Right forelimb (tissue), 1 donor: ENCODE data around the gene PFKL.

Source experiments
- DNase-seq: peaks from one replicate; pipeline ENCODE4 v3.0.0-alpha.2; 2018

PFKL gene

GRCh38 chr21:44366586-44367211, 66.8 kb downstream of the PFKL start:
- peak; percentile 29 for DNase-seq

DNA sequence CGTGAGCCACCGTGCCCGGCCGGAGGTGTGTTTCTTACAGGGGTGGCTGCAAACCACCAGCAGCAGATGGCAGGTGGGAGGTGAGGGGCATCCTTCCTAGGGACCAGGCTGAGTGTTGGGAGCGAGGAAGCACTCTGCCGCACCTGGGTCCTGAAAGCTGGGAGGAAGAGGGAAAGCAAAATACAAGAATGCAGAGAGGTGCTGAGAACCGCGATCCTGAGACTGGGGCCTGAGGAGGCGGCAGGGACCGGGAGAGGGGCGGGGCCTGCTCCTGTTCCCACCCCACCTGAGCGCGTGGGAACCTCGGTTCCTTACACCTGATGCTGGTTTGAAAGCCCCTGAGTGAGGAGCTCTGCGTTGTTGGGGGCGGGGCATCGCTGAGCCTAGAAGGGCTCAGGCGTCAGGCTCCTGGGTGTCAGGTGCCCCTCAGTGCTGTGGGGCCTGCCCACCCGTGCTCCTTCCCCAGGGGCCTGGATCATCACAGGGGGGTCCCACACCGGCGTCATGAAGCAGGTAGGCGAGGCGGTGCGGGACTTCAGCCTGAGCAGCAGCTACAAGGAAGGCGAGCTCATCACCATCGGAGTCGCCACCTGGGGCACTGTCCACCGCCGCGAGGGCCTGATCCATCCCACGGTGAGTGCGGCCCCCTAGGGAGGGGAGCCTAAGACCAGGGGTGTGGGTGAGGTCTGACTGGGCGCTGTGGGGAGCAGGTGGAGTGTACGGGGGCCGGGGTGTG, 69.0 kb downstream of the PFKL start:
- DNase-seq, result no peak

DNA sequence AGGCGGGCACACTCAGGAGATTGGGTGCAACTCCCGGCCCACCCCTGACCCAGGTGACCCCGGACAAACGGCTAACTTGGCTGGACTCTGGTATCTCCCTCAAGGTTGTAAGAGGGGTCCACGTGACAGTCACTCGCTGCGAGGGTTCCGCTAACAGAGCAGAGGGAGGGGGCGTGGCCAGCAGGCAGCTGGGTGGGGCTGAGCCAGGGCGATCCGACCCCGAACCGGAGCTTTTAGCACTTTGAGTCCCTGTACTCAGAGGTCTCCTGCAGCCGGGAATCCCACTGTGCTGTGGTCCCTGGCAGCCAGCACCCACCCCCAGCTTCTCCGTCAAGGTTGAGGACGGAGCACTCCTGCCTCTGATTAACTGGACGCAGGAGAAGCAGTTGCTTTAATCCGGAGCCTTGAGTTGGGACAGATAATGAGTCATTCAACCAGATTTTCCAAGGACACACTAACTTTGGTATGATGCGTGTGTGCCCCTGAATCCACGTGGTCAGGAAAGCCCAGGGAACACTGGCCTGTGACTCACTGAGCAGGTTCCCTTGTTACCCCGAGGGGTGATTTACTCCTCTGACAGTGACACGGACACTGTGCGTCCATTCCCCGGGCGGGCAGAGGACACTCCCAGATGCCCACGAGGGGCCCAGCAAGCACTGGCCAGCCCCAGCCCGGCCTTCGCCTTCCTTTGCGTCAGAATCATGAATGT, 70.3 kb downstream of the PFKL start:
- DNase-seq, result no peak

GRCh38 chr21:44370786-44371410, 71.0 kb downstream of the PFKL start:
- no peak for DNase-seq

GRCh38 chr21:44371596-44371995, 71.7 kb downstream of the PFKL start:
- no peak for DNase-seq

DNA sequence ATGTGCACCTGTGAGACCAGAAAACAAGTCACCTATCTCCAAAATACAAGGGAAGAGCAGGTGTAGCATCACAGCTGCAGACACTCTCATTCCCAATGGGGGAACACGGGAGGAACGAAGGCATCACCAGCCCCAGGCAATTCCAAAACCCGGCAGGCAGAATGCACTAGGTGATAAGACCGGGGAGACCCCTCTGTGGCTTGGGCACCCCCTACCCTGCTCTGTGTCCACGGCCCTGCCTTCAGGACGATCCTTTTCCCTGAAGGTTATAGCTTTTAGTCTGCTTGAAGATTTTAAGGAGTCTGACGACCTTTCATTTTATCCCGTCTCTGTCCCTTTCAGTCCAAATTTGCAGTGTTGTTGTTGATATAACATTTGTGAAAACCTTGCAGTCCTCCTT, 72.8 kb downstream of the PFKL start:
- no peak for DNase-seq

- no peak for DNase-seq
Measured at GRCh38 chr21:44374601-44375280, 74.9 kb downstream of the PFKL start.

- DNase-seq, result peak; percentile 20
Measured at GRCh38 chr21:44375281-44375651, 75.4 kb downstream of the PFKL start.

- peak; percentile 25 for DNase-seq
Measured at GRCh38 chr21:44375761-44376241, 75.9 kb downstream of the PFKL start.

GRCh38 chr21:44376606-44377005, 76.8 kb downstream of the PFKL start:
- DNase-seq, result no peak
